Activated CD4-positive, alpha-beta T cell treated with anti-CD3 and anti-CD28 coated beads for 48 hours (primary cell): ENCODE results near the gene CCDC82.

Source experiments
- DNase-seq: peaks from one replicate; pipeline ENCODE4 v3.0.0-alpha.2; 2020

Gene CCDC82

DNA sequence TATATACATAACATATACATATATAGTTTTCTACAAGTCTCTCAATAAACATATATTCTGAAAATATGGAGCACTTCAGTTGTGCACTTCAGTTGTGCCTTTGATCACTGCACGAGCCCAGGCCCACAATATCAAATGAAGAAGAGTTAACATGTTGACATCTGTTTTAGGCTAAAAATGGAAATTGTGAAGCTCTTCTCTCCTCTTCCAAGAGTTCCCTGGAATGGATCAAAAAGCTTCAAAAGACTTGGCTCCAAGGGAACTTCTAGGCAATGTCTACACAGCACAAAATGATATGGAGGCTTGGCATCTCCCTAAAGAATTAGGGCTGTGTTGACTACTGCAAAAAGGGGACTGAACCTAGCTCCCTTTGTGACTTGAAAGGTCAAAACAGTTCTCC, 83.6 kb downstream of the CCDC82 start:
- no peak for DNase-seq

DNA sequence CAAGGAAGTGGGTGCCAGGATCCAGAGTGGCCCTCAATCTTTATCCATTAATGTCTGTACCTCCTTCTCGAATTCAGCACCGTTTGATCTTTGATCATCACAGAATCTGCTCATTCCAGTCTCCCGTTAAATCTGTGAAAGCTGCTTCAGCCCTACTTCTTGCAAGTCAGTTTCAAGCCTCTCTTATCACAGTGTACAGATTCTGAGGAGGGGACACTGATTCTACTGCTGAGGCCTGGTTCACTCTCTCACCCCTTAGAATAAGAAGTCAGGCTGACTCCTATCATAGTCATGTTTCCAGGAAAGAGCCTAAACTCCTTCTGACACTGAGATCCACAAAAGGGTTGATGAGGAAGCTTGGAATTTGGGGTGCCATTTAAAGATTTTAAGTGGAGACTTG, 85.7 kb downstream of the CCDC82 start:
- no peak for DNase-seq

DNA sequence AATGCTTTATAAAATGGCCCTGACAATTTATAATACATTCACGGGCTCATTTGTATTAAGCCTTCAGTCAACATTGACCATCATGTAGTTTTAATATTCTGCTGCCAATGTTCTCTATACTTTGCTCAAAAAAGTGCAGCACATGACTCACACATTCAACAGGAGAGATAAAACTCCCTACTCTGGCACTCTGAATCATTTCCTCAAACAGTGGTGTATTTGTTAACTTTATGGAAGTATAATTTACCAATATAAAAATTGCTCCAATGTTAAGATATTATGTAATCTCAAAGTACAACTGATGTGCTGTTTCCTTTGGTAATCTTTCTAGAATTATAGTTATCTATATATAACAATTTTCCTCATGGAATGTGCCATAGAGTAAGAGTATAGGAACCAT, 86.6 kb downstream of the CCDC82 start:
- no peak for DNase-seq
